Prostate gland (tissue), 2 donors: ENCODE results near the gene ADH1B. TPM values are rescaled to one million over a fixed set of nuclear protein-coding genes. Genes with fewer than 3 reads are reported as not detected.

Experiments used
- DNase-seq: peaks from one replicate; pipeline ENCODE4 v3.0.0-alpha.2; 2019; ENCODE audit warnings: low spot score
- H3K27ac ChIP-seq, 2 donors: fragments of 200-600 bp; sonication (generic); 2 replicates each; pipeline ENCODE4 v1.5.1; 2017 to 2019
- H3K27me3 ChIP-seq: fragments of 200-600 bp; sonication (generic); replicated peaks from 2 replicates; pipeline ENCODE4 v1.5.1; 2019; ENCODE audit not compliant: insufficient read depth
- H3K36me3 ChIP-seq, 2 donors: fragments of 200-600 bp; sonication (generic); 1 replicate in 1 of 2; 2 replicates in 1 of 2; pipeline versions ENCODE4 v1.5.1 to v1.8.1; 2017 to 2019
- H3K4me1 ChIP-seq: fragments of 200-600 bp; sonication (generic); replicated peaks from 2 replicates; pipeline ENCODE4 v1.5.1; 2019
- H3K4me3 ChIP-seq, 2 donors: fragments of 200-600 bp; sonication (generic); 2 replicates each; pipeline ENCODE4 v1.5.1; 2017 to 2019
- H3K9me3 ChIP-seq: fragments of 200-600 bp; sonication (generic); 2 replicates; pipeline ENCODE4 v1.5.1; 2017
- POLR2A ChIP-seq: fragments of 450-650 bp; IDR thresholded peaks from one replicate; pipeline ENCODE4 v1.6.1; 2016; ENCODE audit warnings: antibody characterized with exemption, mild to moderate bottlenecking
- POLR2AphosphoS5 ChIP-seq: sonication (generic); formaldehyde crosslinking; IDR thresholded peaks from one replicate; pipeline ENCODE4 v1.6.1; 2017; ENCODE audit warnings: antibody characterized with exemption
- WGBS: methylation state at CpG from one replicate; pipeline ENCODE4 v1.1.5; 2018; 5-methylcytosine and 5-hydroxymethylcytosine counted together
- intact Hi-C: fragments of 100-400 bp; cut with DNase I; formaldehyde crosslinking; loops from one replicate; pipeline ENCODE4 v1.14.2; 2022
- total RNA-seq, 2 donors: library from RNA; depleted of rRNA; stranded (reverse); fragments of >200 nt; gene quantifications; one replicate each; pipeline ENCODE4 v1.1.0, GENCODE V29; 2016
- TF ChIP-seq, protein P1 (sequence below), 4 experiments: fragments of 200-600 bp in 2 of 4; fragments of 450-650 bp in 2 of 4; sonication (generic) in 2 of 4; IDR thresholded peaks; 1 replicate in 3 of 4; 2 replicates in 1 of 4; pipeline ENCODE4 v1.5.1; 2016 to 2019; ENCODE audit warnings: antibody characterized with exemption in 4 of 4, mild to moderate bottlenecking in 2 of 4, moderate library complexity in 2 of 4

The ADH1B gene
- total RNA-seq, 2 donors from 2014 or later = 12.8 to 17.3 TPM

DNA sequence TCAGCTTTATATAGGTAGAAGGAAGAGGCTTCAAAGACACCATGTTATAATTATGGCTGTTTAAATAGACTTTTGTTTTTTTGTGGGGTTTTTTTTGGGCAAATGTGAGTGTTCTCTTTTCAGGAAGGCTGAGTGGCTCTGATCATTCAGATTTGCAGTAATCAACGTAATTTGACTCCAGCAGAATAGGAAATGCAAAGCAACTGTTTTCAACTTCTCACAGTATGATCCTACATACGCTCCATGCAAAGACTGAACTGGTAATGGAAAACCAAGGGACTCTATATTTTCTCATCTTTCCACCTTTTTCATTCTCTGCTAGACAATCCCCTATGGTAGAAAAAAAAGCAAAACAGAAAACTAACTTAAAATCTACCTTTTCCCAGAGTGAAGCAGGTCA lies 10.8 kb downstream of the ADH1B start:
- H3K36me3 ChIP-seq = no peaks in the 10 kb centered on the region
- TF ChIP-seq POLR2A (no peak), POLR2AphosphoS5 (no peak)
- TF ChIP-seq, protein P1, sequence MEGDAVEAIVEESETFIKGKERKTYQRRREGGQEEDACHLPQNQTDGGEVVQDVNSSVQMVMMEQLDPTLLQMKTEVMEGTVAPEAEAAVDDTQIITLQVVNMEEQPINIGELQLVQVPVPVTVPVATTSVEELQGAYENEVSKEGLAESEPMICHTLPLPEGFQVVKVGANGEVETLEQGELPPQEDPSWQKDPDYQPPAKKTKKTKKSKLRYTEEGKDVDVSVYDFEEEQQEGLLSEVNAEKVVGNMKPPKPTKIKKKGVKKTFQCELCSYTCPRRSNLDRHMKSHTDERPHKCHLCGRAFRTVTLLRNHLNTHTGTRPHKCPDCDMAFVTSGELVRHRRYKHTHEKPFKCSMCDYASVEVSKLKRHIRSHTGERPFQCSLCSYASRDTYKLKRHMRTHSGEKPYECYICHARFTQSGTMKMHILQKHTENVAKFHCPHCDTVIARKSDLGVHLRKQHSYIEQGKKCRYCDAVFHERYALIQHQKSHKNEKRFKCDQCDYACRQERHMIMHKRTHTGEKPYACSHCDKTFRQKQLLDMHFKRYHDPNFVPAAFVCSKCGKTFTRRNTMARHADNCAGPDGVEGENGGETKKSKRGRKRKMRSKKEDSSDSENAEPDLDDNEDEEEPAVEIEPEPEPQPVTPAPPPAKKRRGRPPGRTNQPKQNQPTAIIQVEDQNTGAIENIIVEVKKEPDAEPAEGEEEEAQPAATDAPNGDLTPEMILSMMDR (IDR thresholded peaks at IDR 0.05) = no peak
- no peaks in the 10 kb centered on the region for H3K27me3 ChIP-seq
- no peak for DNase-seq
- intact Hi-C loops = no loop called here
- no peaks in the 10 kb centered on the region for H3K9me3 ChIP-seq
- 73% methylated on average over 2 of the region's 2 CpGs for WGBS
- no peaks in the 10 kb centered on the region for H3K4me1 ChIP-seq
- no peak overlapping the region for H3K4me3 ChIP-seq
- H3K27ac ChIP-seq = no peak overlapping the region

DNA sequence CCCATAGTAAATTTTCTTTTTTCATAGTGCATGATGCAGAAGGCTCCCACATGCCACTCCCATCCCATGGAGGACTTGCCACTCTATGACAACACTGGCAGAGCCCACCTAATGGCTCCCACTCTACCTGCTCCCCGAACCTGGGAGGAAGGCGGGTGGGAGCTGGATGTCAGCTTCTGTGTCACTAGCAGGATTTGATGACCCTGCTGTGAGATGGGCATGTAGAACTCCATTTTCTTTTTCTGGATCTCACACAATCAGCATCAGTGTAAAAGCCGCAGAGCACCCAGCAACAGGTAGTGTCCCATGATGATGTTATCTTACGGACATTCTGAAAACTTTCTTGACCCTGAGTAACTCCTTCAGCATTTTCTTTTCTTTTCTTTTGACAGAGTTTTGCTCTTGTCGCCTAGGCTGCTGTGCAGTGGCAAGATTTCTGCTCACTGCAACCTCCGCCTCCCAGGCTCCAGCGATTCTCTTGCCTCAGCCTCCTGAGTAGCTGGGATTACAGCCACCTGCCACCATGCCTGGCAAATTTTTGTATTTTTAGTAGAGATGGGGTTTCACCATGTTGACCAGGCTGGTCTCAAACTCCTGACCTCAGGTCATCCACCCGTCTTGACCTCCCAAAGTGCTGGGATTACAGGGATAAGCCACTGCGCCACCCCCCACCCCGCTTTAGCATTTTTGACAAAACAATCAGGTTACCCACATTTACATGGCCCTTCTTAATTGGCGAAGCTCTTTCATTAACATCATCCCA lies 15.4 kb downstream of the ADH1B start:
- TF ChIP-seq POLR2AphosphoS5 (no peak), POLR2A (no peak)
- TF ChIP-seq, protein P1 (IDR thresholded peaks at IDR 0.05) = no peak
- intact Hi-C loops = no loop called here
- H3K36me3 ChIP-seq = no peaks in the 10 kb centered on the region
- H3K27ac ChIP-seq = no peak overlapping the region
- 92% methylated on average over 11 of the region's 11 CpGs for WGBS
- H3K27me3 ChIP-seq = no peaks in the 10 kb centered on the region
- H3K4me3 ChIP-seq = no peak overlapping the region
- DNase-seq = no peak
- H3K4me1 ChIP-seq = no peaks in the 10 kb centered on the region
- H3K9me3 ChIP-seq = no peaks in the 10 kb centered on the region

DNA sequence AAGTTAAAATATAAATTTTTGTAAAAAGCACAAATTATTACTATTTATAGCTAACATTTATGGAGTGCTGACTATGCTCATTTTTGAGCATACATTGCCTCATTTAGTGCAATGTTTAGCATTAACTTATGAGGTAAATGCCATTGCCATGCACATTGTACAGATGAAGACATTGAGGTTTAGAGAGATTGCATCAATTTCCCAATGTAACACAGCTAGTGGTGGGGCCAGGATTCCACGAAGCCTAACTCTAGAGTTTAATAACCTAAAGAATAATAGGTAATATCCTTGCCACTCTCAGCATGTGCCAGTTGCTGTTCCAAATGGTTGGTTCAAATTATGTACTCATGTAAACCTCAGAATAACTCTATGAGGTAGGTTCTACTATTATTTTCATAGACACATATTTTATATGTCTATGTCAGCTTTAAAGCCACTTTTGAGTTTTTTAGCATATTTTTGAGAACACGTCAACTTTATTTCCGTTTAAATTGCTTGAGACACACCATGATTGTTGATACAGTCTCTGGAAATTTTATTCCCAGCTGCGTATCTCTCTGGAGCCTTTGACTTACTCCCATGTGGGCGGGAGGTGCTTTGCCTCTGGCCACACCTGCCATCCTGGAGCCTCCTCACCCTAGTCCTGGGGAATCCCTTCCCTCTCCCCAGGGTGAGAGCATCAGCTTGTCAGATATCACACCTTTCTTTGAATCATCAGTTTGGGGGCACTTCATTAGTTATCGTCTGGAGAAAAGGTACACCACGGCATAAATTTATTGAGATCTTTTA lies 19.6 kb downstream of the ADH1B start:
- Histone ChIP-seq H3K4me3 (no peak overlapping the region), H3K27ac (peak overlapping the region; percentile 26 to 46), H3K36me3 (no peaks in the 10 kb centered on the region), H3K9me3 (no peaks in the 10 kb centered on the region), H3K27me3 (no peaks in the 10 kb centered on the region), H3K4me1 (no peaks in the 10 kb centered on the region)
- 87% methylated on average over 7 of the region's 7 CpGs for WGBS
- TF ChIP-seq POLR2A = no peak
- TF ChIP-seq, protein P1 (IDR thresholded peaks at IDR 0.05) = no peak
- TF ChIP-seq POLR2AphosphoS5 = no peak
- intact Hi-C loops = loop anchor here (5.0 kb wide), 2 partner anchors 99 to 101 kb away; no protein-coding TSS in a partner anchor
- no peak for DNase-seq

DNA sequence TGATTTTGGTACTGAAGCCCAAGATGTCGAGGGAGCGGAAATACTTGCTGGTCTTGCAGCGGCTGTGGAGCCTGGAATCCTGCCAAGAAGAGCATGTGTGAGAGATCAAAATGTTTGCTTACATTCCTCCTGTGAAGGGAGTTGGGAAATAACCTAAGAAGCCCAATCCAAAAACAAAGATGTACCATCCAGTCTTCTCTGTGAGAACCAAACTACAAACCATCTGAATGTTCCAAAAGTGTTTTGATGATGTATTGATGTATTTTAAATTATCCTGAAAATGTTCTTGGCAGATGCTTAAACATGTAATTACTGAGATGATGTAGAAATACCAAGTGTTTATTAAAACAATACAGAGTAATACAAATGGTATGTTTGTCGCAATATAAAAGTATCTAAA lies 20.3 kb downstream of the ADH1B start:
- Histone ChIP-seq H3K9me3 (no peaks in the 10 kb centered on the region), H3K4me1 (no peaks in the 10 kb centered on the region), H3K27me3 (no peaks in the 10 kb centered on the region), H3K4me3 (no peak overlapping the region), H3K27ac (peak overlapping the region in 1 of 2 donors; percentile 26), H3K36me3 (no peaks in the 10 kb centered on the region)
- peak; percentile 83 for TF ChIP-seq POLR2AphosphoS5
- TF ChIP-seq, protein P1 (IDR thresholded peaks at IDR 0.05) = no peak
- TF ChIP-seq POLR2A = no peak
- peak; percentile 91 for DNase-seq
- intact Hi-C loops = loop anchor here (5.0 kb wide), 2 partner anchors 99 to 101 kb away; no protein-coding TSS in a partner anchor
- 29% methylated on average over 4 of the region's 4 CpGs for WGBS
